ENCODE measurements around the gene SMURF1.
A peak's percentile ranks its signal among the peaks of the same experiment; 100 is the strongest.

The SMURF1 gene

GRCh38 chr7:99004216-99004615 lies 139.7 kb downstream of the SMURF1 start:
- DNase-seq (ENCODE audit: low read depth): peak; percentile 30

DNA sequence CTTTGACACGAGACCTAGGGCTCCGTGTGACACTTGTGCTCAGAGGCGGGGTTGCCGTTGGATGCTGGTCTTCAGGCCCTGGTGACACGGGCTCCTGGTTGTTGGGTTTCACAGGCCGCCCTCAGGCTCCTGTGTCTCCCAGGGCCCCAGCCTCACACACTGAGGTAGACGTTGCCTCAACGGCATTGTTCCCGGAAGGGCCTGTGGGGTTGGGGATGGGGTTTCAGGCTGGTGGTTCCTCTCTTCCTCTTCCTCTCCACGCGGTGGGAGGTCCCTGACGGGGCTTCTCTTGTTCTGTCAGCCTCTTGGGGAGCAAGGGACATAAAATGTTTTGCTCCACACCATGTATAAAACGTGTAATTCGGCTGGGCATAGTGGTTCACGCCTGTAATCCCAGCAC lies 140.5 kb downstream of the SMURF1 start:
- DNase-seq (ENCODE audit: low read depth): no peak

- DNase-seq (ENCODE audit: low read depth): no peak
Observed at GRCh38 chr7:99002827-99003212, 141.1 kb downstream of the SMURF1 start.

GRCh38 chr7:99002148-99002826 lies 141.6 kb downstream of the SMURF1 start:
- DNase-seq (ENCODE audit: low read depth): no peak

GRCh38 chr7:99001482-99002147 lies 142.3 kb downstream of the SMURF1 start:
- DNase-seq (ENCODE audit: low read depth): peak; percentile 18

GRCh38 chr7:99000904-99001465 lies 142.9 kb downstream of the SMURF1 start:
- no peak for DNase-seq (ENCODE audit: low read depth)

DNA sequence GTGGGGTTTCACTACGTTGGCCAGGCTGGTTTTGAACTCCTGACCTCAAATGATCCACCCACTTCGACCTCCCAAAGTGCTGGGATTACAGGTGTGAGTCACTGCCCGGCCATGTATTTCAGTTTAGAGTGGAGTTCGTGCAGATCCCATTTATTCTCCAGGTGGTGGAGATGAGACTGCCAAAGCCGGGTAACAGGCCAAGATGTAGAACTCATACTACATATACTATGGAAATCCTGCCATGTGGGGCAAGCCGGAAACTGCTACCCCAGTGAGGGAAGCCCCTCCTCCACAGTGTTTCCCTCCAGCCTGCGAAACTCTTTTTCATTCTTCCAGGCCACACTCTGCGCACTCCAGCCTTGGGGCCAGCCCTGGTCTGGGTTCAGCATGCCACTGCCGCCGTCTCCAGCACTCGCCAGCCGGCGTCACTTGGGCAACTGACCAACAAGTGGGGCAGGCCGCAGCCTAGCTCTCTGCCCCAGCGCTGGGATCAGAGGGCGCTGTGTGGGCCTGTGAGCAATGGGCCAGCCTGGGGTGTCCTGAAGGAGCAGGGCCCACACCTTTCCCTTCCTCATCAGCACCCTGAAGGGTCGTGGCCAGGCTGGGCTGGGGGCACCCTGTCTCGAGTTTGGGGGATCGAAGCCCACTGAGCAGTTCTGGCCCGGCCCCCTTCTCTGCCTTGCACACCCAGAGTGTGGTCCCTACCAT lies 143.6 kb downstream of the SMURF1 start:
- DNase-seq (ENCODE audit: low read depth): peak; percentile 6

- no peak for DNase-seq (ENCODE audit: low read depth)
Observed at GRCh38 chr7:98998821-98999725, 144.8 kb downstream of the SMURF1 start.

GRCh38 chr7:98997846-98998245 lies 146.1 kb downstream of the SMURF1 start:
- no peak for DNase-seq (ENCODE audit: low read depth)

DNA sequence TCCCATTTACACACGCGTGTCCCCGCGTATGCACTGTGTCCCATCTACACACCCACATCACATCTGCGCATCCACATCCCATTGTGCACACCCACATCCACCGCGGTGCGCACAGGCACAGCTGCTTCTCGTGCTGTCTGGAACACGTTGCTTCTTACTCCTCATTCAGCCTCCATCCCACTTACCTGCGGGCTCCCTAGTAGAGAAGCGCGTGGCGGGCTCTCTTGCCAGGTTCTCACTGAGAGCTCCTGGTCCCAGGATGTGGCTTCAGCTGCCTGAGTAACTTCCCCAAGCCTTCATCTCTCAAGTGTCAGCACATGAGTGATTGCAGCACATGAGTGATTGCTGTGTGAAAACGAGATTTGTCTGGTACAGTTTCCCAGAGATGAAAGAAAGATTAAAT lies 147.8 kb downstream of the SMURF1 start:
- no peak for DNase-seq (ENCODE audit: low read depth)

GRCh38 chr7:98995523-98996149 lies 148.3 kb downstream of the SMURF1 start:
- DNase-seq (ENCODE audit: low read depth): no peak

DNA sequence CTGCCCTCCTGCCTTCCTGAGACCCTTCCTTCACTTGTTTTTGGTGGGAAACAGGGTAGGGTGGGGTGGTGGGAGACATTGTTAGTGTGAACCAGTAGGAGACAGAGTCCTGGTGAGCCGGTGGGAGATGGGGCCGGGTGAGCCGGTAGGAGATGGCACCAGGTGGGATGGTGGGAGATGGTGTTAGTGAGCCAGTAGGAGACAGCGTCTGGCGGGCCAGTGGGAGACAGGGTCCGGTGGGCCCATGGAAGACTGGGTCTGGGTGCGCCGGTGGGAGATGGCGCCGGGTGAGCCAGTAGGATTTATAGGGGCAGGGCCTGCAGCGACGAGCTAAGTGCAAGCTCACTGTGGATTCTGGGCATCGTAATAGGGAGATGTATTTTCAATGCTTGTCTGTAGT lies 148.8 kb downstream of the SMURF1 start:
- DNase-seq (ENCODE audit: low read depth): no peak

GRCh38 chr7:98994046-98994944 lies 149.6 kb downstream of the SMURF1 start:
- DNase-seq (ENCODE audit: low read depth): no peak

DNA sequence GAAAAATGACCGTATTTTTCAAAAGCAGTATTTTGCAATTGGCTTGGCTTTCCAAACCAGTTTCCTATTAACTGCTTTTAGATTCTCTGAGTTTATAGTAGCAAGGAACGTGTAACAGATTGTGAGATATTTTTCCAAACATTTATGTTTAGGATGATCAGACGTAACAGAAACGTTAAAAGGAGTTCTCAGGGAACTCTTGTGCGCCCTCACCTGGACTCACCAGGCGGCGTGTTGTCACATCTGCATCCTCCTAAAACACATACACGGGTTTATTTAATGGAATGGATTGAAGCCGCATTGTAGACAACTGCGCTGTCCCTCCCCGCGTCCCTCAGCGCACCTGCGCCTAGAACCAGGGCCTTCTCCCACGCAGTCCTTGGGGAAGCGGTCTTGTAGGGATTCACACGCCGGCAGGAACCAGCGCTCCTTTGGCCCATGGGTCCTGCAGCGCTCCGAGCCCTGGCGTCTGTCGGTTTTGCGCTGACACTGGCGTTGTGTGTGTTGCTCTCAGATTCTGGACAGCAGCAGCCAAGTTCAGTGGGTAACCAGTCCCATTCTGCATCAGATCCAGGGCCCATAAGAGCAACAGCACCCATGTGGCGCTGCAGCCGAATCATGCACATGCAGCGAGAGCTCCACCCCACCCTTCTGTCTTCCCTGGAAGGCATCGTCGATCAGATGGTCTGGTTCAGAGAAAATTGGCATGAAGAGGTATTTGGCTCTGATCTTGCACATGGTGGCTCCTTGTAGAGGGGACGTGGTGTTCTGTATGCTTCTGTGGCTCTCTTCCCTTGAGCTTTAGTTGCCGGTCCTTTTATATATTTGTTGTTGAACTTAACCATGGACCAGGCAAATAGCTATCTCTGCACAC lies 150.6 kb downstream of the SMURF1 start:
- DNase-seq (ENCODE audit: low read depth): no peak

DNA sequence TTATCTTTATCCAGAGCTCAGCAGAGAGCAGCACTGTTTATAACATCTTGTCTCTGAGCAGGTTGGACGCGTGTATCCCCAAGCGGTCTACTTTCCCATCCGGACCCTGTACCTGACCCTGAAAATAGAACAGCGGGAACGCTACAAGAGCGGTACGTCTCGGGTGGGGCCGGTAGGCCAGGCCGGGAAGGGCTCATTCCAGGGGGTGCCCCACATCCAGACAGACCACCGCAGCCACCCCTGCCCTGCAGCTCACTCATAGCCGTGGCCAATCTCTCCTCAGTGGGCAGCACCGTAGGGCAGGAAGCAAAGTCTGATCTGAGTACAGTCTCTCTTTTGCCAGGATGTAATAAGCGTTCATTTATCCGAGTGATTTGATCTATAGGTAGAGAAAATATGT lies 151.8 kb downstream of the SMURF1 start:
- DNase-seq (ENCODE audit: low read depth): no peak

GRCh38 chr7:98991141-98991540 lies 152.8 kb downstream of the SMURF1 start:
- DNase-seq (ENCODE audit: low read depth): no peak

GRCh38 chr7:98990356-98990755 lies 153.6 kb downstream of the SMURF1 start:
- DNase-seq (ENCODE audit: low read depth): no peak

- DNase-seq (ENCODE audit: low read depth): no peak
Observed at GRCh38 chr7:98988641-98989040, 155.3 kb downstream of the SMURF1 start.

DNA sequence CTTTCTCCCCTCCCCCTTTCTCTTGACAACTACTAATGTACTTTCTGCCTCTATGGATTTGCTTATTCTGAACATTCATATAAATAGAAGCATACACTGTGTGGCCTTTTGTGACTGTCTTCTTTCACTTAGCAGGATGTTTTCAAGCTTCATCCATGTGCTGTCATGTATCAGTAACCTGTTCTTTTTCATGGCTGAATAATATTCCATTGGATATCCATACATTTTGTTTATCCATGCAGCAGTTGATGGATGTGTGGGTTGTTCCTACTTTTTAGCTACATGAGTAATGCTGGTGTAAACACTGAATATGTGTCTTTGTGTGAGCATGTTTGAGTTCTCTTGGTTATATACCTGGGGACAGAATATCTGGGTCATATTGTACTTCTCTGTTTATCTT lies 158.0 kb downstream of the SMURF1 start:
- no peak for DNase-seq (ENCODE audit: low read depth)
